Measurements from ENCODE around the gene RBFOX1. TPM values are rescaled to one million over a fixed set of nuclear protein-coding genes. Genes with fewer than 3 reads are reported as not detected.

Gene RBFOX1
- total RNA-seq, 4 donors from 2014 or later: not detected

DNA sequence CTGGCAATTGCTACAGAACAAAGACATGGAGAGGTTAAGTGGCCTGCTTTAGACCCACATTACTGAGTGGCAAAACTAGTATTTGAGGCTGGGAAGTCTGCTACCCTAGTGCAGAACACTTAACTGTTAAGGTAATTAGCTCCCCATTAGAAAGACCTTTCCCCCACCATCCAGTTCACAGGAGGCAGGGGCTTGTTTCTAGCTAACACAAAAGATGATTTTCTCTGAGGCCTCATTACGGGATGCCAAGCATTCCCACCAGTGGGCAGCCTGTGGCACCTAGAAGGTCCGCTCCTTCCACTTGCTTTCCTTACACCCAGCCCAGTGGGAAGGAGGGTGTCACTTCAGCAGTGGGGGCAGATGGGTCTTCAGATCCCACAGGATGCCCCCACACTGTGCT, 99.1 kb downstream of the RBFOX1 start:
- Histone ChIP-seq H3K4me1 (no peaks in the 10 kb centered on the region), H3K27ac (replicated peaks in 1 of 4) (no peak overlapping the region), H3K36me3 (no peaks in the 10 kb centered on the region), H3K27me3 (no peaks in the 10 kb centered on the region), H3K9me3 (no peaks in the 10 kb centered on the region), H3K4me3 (no peak overlapping the region)
- no peak for TF ChIP-seq POLR2AphosphoS5 (IDR thresholded peaks at IDR 0.05)
- TF ChIP-seq EP300 (IDR thresholded peaks at IDR 0.05): no peak
- TF ChIP-seq CTCF (IDR thresholded peaks at IDR 0.05): no peak
- TF ChIP-seq POLR2A (IDR thresholded peaks at IDR 0.05; ENCODE audit: low read depth): no peak
- no peak for DNase-seq (ENCODE audit: extremely low spot score)
- intact Hi-C loops (cut with DNase I): no loop called here
- 69% methylated on average over 2 of the region's 2 CpGs for WGBS

DNA sequence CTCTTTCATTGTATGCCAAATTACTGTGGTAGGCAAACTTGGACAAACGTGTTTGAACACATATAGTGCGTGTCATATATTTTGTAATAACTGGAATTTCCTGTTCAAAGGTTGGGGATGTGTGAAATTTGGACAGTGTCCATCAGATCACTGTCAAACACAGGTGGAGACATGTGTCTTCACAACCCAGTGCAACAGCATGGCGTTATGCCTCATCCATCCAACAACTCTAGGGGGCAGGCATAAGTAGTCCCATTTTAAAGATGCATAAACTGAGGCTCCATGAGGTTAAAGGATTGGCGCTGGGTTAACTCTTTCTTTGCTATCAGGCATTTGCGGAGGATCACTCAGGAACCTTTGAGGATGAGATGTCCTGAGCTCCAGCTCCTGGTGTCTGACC, 103.7 kb downstream of the RBFOX1 start:
- no peak overlapping the region for H3K27ac ChIP-seq (replicated peaks in 1 of 4)
- DNase-seq (ENCODE audit: extremely low spot score): no peak
- TF ChIP-seq CTCF (IDR thresholded peaks at IDR 0.05) (no peak), EP300 (IDR thresholded peaks at IDR 0.05) (no peak), POLR2A (IDR thresholded peaks at IDR 0.05; ENCODE audit: low read depth) (no peak), POLR2AphosphoS5 (IDR thresholded peaks at IDR 0.05) (no peak)
- H3K27me3 ChIP-seq: peaks cover 0 to 6% (median 0%) of the 10 kb centered on the region in 4 donors
- no peak overlapping the region for H3K4me3 ChIP-seq
- H3K4me1 ChIP-seq: no peaks in the 10 kb centered on the region
- intact Hi-C loops (cut with DNase I): no loop called here
- H3K9me3 ChIP-seq: no peaks in the 10 kb centered on the region
- no peaks in the 10 kb centered on the region for H3K36me3 ChIP-seq
- WGBS: 88% methylated on average over 5 of the region's 5 CpGs

GRCh38 chr16:7437135-7437804, 104.6 kb downstream of the RBFOX1 start:
- H3K27ac ChIP-seq (replicated peaks in 1 of 4): no peak overlapping the region
- no peaks in the 10 kb centered on the region for H3K4me1 ChIP-seq
- intact Hi-C loops (cut with DNase I): no loop called here
- no peak overlapping the region for H3K4me3 ChIP-seq
- H3K27me3 ChIP-seq: peaks cover 0 to 6% (median 0%) of the 10 kb centered on the region in 4 donors
- WGBS: 86% methylated on average over 12 of the region's 12 CpGs
- H3K36me3 ChIP-seq: no peaks in the 10 kb centered on the region
- H3K9me3 ChIP-seq: no peaks in the 10 kb centered on the region
- DNase-seq (ENCODE audit: extremely low spot score): no peak
- TF ChIP-seq EP300 (IDR thresholded peaks at IDR 0.05) (no peak), POLR2AphosphoS5 (IDR thresholded peaks at IDR 0.05) (no peak), CTCF (IDR thresholded peaks at IDR 0.05) (no peak), POLR2A (IDR thresholded peaks at IDR 0.05; ENCODE audit: low read depth) (no peak)

GRCh38 chr16:7437843-7438242, 105.2 kb downstream of the RBFOX1 start:
- Histone ChIP-seq H3K4me1 (no peaks in the 10 kb centered on the region), H3K9me3 (no peaks in the 10 kb centered on the region), H3K36me3 (no peaks in the 10 kb centered on the region), H3K27ac (replicated peaks in 1 of 4) (no peak overlapping the region), H3K4me3 (no peak overlapping the region), H3K27me3 (peaks cover 0 to 6% (median 0%) of the 10 kb centered on the region in 4 donors)
- no peak for DNase-seq (ENCODE audit: extremely low spot score)
- WGBS: 85% methylated on average over 7 of the region's 7 CpGs
- TF ChIP-seq EP300 (IDR thresholded peaks at IDR 0.05) (no peak), POLR2A (IDR thresholded peaks at IDR 0.05; ENCODE audit: low read depth) (no peak), CTCF (IDR thresholded peaks at IDR 0.05) (no peak), POLR2AphosphoS5 (IDR thresholded peaks at IDR 0.05) (no peak)
- intact Hi-C loops (cut with DNase I): no loop called here

- TF ChIP-seq POLR2A (IDR thresholded peaks at IDR 0.05; ENCODE audit: low read depth): no peak
- no peak for TF ChIP-seq CTCF (IDR thresholded peaks at IDR 0.05)
- no peak for TF ChIP-seq POLR2AphosphoS5 (IDR thresholded peaks at IDR 0.05)
- no peak for TF ChIP-seq EP300 (IDR thresholded peaks at IDR 0.05)
- H3K4me3 ChIP-seq: no peak overlapping the region
- intact Hi-C loops (cut with DNase I): no loop called here
- 87% methylated on average over 5 of the region's 5 CpGs for WGBS
- peaks cover 0 to 6% (median 0%) of the 10 kb centered on the region in 4 donors for H3K27me3 ChIP-seq
- no peaks in the 10 kb centered on the region for H3K36me3 ChIP-seq
- no peak overlapping the region for H3K27ac ChIP-seq (replicated peaks in 1 of 4)
- DNase-seq (ENCODE audit: extremely low spot score): no peak
- H3K4me1 ChIP-seq: no peaks in the 10 kb centered on the region
- no peaks in the 10 kb centered on the region for H3K9me3 ChIP-seq
Measured at GRCh38 chr16:7438601-7439000, 106.0 kb downstream of the RBFOX1 start.
